Body of pancreas (tissue), 4 donors: Measurements from ENCODE around the gene PLEK2. TPM values are rescaled to one million over a fixed set of nuclear protein-coding genes. Genes with fewer than 3 reads are reported as not detected.
A peak's percentile ranks its signal among the peaks of the same experiment; 100 is the strongest.

Experiments
- ATAC-seq: fragments of 150-250 bp; one replicate; pipeline ENCODE4 v1.9.1; 2016
- DNase-seq, 4 donors: peaks; one replicate each; pipeline ENCODE4 v3.0.0-alpha.2; 2019
- H3K27ac ChIP-seq, 4 donors: fragments of 200-600 bp; sonication (generic); 1 replicate in 3 of 4; 2 replicates in 1 of 4; pipeline versions ENCODE4 v1.5.1 to v1.6.1; 2016 to 2019; ENCODE audit warnings: mild to moderate bottlenecking in 1 of 4, mixed read lengths in 1 of 4, moderate library complexity in 1 of 4
- H3K27me3 ChIP-seq, 2 donors: fragments of 200-600 bp; sonication (generic); one replicate each; pipeline ENCODE4 v1.6.0; 2016; ENCODE audit warnings: mild to moderate bottlenecking in 1 of 2
- H3K36me3 ChIP-seq, 2 donors: fragments of 200-600 bp; sonication (generic); replicated peaks in 1 of 2; 2 replicates each; pipeline ENCODE4 v1.5.1; 2016; ENCODE audit warnings: low read depth in 2 of 2; ENCODE audit not compliant: insufficient read depth in 1 of 2
- H3K4me1 ChIP-seq: fragments of 200-600 bp; sonication (generic); one replicate; pipeline ENCODE4 v1.6.0; 2016
- H3K4me3 ChIP-seq, 2 donors: fragments of 200-600 bp; sonication (generic); 1 replicate in 1 of 2; 2 replicates in 1 of 2; pipeline ENCODE4 v1.5.1; 2016 to 2019
- H3K9me3 ChIP-seq, 3 donors: fragments of 200-600 bp; sonication (generic); 1 replicate in 2 of 3; 2 replicates in 1 of 3; pipeline ENCODE4 v1.5.1; 2016
- CTCF ChIP-seq, 7 experiments: fragments of 450-650 bp in 4 of 7; fragments of 200-600 bp in 3 of 7; sonication (generic) in 3 of 7; IDR thresholded peaks; one replicate each; pipeline ENCODE4 v1.5.1; 2016 to 2019; ENCODE audit warnings: antibody characterized with exemption in 7 of 7
- POLR2A ChIP-seq, 3 donors: fragments of 450-650 bp; IDR thresholded peaks; one replicate each; pipeline ENCODE4 v1.6.1; 2016; ENCODE audit warnings: antibody characterized with exemption in 3 of 3, mild to moderate bottlenecking in 2 of 3
- WGBS, 2 donors: methylation state at CpG; one replicate each; pipeline ENCODE4 v1.1.5; 2017; 5-methylcytosine and 5-hydroxymethylcytosine counted together
- intact Hi-C: fragments of 100-400 bp; cut with DNase I; formaldehyde crosslinking; loops from one replicate; pipeline ENCODE4 v1.15.1; 2023
- total RNA-seq, 2 donors: library from RNA; depleted of rRNA; stranded (reverse); fragments of >200 nt; gene quantifications; one replicate each; pipeline ENCODE4 v1.1.0, GENCODE V29; 2016

PLEK2 gene
- total RNA-seq, 2 donors from 2014 or later, result 7.5 to 9.2 TPM

GRCh38 chr14:67360470-67361206 lies 51.3 kb downstream of the PLEK2 start:
- Histone ChIP-seq H3K4me3 (peak overlapping the region; percentile 71 to 89), H3K36me3 (peaks cover 0 to 7% of the 10 kb centered on the region in 2 donors), H3K9me3 (no peaks in the 10 kb centered on the region), H3K27ac (peak overlapping the region; percentile 86 to 96 (median 92)), H3K27me3 (no peaks in the 10 kb centered on the region), H3K4me1 (peaks cover 44% of the 10 kb centered on the region)
- ATAC-seq (peak; percentile 37), DNase-seq (no peak)
- WGBS, 2 donors, result 1 to 2% methylated on average over 16 to 34 of the region's 34 CpGs
- intact Hi-C loops, result no loop called here
- peak in 2 of 3 donors; percentile 3 to 41 for TF ChIP-seq POLR2A (IDR thresholded peaks at IDR 0.05)
- TF ChIP-seq CTCF (IDR thresholded peaks at IDR 0.05), result no peak

DNA sequence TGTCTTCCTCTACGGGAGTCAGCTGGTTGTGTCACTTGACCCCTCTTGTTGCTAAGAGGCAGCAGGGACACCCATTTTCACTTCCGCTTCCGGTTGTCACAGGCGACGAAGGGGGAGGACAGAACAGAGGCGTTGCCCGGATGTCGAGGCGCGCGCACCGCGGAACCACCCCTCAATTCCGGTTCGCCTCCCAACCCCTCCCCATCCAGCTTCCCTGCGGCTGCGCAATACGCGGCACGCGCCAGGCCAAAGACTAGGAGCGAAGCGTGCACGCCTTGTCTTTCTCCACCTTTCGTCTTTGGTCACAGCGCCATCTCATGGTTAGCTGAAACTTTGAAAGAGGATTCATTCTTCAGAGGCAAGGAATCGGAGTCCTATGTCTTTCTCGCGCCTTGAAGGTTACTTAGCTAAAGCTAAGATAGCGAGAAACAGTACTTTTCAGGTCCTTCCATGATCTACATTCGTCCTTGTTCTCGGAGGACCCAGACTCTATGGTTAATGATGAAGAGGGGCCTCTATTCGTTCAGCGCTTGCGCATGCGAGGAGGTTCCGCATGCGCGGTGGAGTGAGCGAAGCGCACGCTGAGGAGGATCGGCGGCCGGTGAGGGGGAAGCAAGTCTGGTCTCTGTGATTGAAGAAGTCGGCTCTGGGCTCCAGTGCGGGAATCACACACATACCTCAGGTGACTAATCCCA lies 52.0 kb downstream of the PLEK2 start, which contains the start of the genes ATP6V1D and EIF2S1:
Gene ATP6V1D (minus strand): TSS at position 30 of the 695 bp plus-strand sequence. CDS start 106 bp downstream, outside the sequence.
Gene EIF2S1 (plus strand): TSS at position 554 of the 695 bp plus-strand sequence. CDS start 4,440 bp downstream, outside the sequence.
- Histone ChIP-seq H3K9me3 (no peaks in the 10 kb centered on the region), H3K4me3 (peak within 1 kb of the TSS; percentile 73 to 89), H3K36me3 (no peaks in the 10 kb centered on the region), H3K27me3 (no peaks in the 10 kb centered on the region), H3K27ac (peak within 1 kb of the TSS; percentile 86 to 96 (median 92)), H3K4me1 (peaks cover 44% of the 10 kb centered on the region)
- 0% methylated on average over 35 to 47 of the region's 47 CpGs for WGBS, 2 donors
- ATAC-seq, result peak; percentile 97
- peak; percentile 99 for DNase-seq
- TF ChIP-seq CTCF (IDR thresholded peaks at IDR 0.05) (peak; percentile 79 to 100 (median 98)), POLR2A (IDR thresholded peaks at IDR 0.05) (peak; percentile 52 to 87 (median 85))
- intact Hi-C loops, result no loop called here

DNA sequence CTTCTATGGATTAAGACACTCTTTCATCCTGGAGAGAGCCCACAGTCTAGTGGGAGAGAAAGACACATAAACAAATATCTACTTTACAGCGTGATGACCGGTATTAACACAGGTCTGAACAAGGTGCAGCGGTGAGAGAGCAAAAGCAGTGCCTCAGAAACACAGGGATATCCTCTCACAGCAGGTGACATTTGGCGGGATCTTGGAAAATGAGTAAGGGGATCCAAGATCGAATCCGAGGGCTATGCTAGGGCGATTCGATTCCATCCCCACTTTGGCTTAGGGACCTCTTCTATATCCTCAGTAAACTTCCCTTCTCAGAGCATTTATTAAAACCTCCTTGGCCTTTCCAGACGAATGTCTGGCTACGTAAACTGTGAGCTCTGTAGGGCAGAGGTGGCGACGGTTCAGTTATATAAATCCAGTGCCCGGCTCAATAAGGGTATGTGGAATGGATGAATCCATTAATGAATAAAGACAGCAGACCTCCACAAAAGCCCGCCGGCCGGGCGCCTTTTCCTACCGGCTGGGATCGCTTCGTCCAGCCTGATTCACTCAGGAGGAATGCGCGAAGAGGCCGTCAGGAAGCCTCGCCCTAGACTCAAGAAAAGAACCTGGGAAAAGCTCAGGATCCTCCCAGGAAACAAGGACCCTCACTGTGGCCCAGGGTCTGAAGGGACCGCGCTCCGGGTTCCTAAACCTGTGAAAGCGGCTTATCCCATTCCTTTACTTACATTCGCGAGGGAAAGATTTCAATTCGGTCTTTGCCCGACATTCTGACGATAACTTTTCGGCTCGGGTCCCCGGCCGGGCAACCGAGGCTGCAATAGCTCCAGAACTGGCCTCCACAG lies 52.8 kb downstream of the PLEK2 start:
- no peak for ATAC-seq
- Histone ChIP-seq H3K9me3 (no peaks in the 10 kb centered on the region), H3K4me3 (peak overlapping the region; percentile 55 to 73), H3K4me1 (peaks cover 44% of the 10 kb centered on the region), H3K36me3 (no peaks in the 10 kb centered on the region), H3K27me3 (no peaks in the 10 kb centered on the region), H3K27ac (peak overlapping the region; percentile 56 to 96 (median 74))
- no peak for TF ChIP-seq CTCF (IDR thresholded peaks at IDR 0.05)
- peak in 2 of 3 donors; percentile 9 to 30 for TF ChIP-seq POLR2A (IDR thresholded peaks at IDR 0.05)
- intact Hi-C loops, result no loop called here
- DNase-seq, result peak in 3 of 4 donors; percentile 9 to 22 (median 9)
- 0 to 1% methylated on average over 37 to 38 of the region's 38 CpGs for WGBS, 2 donors

- Histone ChIP-seq H3K27me3 (no peaks in the 10 kb centered on the region), H3K4me3 (no peak overlapping the region), H3K4me1 (peaks cover 41% of the 10 kb centered on the region), H3K36me3 (no peaks in the 10 kb centered on the region), H3K27ac (no peak overlapping the region), H3K9me3 (no peaks in the 10 kb centered on the region)
- WGBS, 2 donors, result 45 to 53% methylated on average over 9 of the region's 9 CpGs
- no peak for TF ChIP-seq CTCF (IDR thresholded peaks at IDR 0.05)
- no peak for TF ChIP-seq POLR2A (IDR thresholded peaks at IDR 0.05)
- DNase-seq, result no peak
- ATAC-seq, result no peak
- intact Hi-C loops, result no loop called here
Observed at GRCh38 chr14:67357969-67358354, 54.0 kb downstream of the PLEK2 start.
